GM12878 (cell line): ENCODE measurements around the gene SGF29.

Experiments used
- BHLHE40 ChIP-seq, 2 experiments: fragments of 450-650 bp in 1 of 2; IDR thresholded peaks; 2 replicates each; pipeline ENCODE4 v1.6.1; 2011 to 2017; ENCODE audit warnings: low read depth in 2 of 2, borderline replicate concordance in 1 of 2, improper control_type of control experiment in 1 of 2, low read length in 1 of 2, mild to moderate bottlenecking in 1 of 2
- EP300 ChIP-seq, 2 experiments: fragments of 150-350 bp in 1 of 2; IDR thresholded peaks; 2 replicates each; pipeline ENCODE4 v1.6.1; 2011 to 2012; ENCODE audit warnings: low read depth in 2 of 2, low read length in 2 of 2, borderline replicate concordance in 1 of 2, improper control_type of control experiment in 1 of 2, inconsistent platforms in 1 of 2; ENCODE audit not compliant: control insufficient read depth in 1 of 2
- ESRRA ChIP-seq: IDR thresholded peaks from 2 replicates; pipeline ENCODE4 v1.6.1; 2012; ENCODE audit warnings: mild to moderate bottlenecking, low read length, improper control_type of control experiment
- MTA3 ChIP-seq: IDR thresholded peaks from 2 replicates; pipeline ENCODE4 v1.6.1; 2012; ENCODE audit warnings: low read length, inconsistent platforms, borderline replicate concordance
- PAX8 ChIP-seq: fragments of 450-650 bp; IDR thresholded peaks from 2 replicates; pipeline ENCODE4 v1.6.1; 2017; ENCODE audit warnings: mild to moderate bottlenecking, moderate library complexity
- POLR2A ChIP-seq: IDR thresholded peaks from 2 replicates; pipeline ENCODE4 v1.6.1; 2011; ENCODE audit warnings: low read depth, mild to moderate bottlenecking, low read length
- RAD51 ChIP-seq: fragments of 450-650 bp; IDR thresholded peaks from 2 replicates; pipeline ENCODE4 v1.6.1; 2016; ENCODE audit warnings: moderate library complexity, mild to moderate bottlenecking, inconsistent platforms
- SREBF1 ChIP-seq: IDR thresholded peaks from 2 replicates; pipeline ENCODE4 v1.6.1; 2012; ENCODE audit warnings: mild to moderate bottlenecking, low read length
- SUZ12 ChIP-seq: fragments of 200-600 bp; sonication (generic); IDR thresholded peaks from one replicate; pipeline ENCODE4 v1.6.1; 2018; ENCODE audit warnings: antibody characterized with exemption, mild to moderate bottlenecking; ENCODE audit not compliant: unreplicated experiment
- TF ChIP-seq, protein P1 (sequence below), 3 experiments: IDR thresholded peaks in 2 of 3; conservative IDR thresholded peaks in 1 of 3; 2 replicates each; pipeline ENCODE4 v1.5.1; 2011; ENCODE audit warnings: low read depth in 3 of 3, low read length in 3 of 3, mild to moderate bottlenecking in 3 of 3, control low read depth in 2 of 3, moderate library complexity in 2 of 3, inconsistent platforms in 1 of 3, mixed read lengths in 1 of 3; ENCODE audit not compliant: control insufficient read depth in 2 of 3, insufficient read depth in 1 of 3; ENCODE audit errors: extremely low read depth in 1 of 3

DNA sequence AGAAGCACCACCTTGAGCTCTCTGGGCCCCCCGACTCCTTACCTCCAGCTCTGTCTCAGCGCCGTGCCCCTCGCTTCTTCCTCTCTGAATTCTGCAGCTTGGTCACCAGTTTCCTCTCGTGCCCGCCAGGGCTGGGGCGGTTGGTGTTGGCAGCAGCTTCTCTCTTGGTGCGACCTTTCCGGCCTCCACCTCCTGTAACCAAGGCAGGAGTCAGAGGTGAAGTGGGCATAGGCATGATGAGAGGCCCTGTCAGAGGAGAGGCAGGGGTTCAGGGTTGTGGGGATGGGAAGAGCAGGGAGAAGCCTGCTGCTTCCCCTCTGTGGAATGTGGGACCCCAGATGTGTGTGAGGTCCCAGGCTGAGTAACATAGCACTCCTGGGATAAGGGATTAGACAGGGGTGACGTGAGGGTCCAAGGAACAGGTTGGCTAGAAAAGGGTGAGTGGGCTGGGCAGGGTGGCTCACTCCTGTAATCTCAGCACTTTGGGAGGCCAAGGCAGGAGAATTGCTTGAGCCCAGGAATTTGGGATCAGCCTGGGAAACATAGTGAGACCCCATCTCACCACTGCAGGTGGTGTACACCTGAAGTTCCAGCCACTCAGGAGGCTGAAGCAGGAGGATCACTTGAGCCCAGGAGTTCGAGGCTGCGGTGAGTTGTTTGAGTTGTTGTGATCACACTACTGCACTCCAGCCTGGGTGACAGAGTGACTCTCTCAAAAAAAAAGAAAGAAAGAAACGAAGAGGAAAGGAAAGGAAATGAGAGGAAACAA lies 15.6 kb upstream of the SGF29 start:
- TF ChIP-seq, protein P1, sequence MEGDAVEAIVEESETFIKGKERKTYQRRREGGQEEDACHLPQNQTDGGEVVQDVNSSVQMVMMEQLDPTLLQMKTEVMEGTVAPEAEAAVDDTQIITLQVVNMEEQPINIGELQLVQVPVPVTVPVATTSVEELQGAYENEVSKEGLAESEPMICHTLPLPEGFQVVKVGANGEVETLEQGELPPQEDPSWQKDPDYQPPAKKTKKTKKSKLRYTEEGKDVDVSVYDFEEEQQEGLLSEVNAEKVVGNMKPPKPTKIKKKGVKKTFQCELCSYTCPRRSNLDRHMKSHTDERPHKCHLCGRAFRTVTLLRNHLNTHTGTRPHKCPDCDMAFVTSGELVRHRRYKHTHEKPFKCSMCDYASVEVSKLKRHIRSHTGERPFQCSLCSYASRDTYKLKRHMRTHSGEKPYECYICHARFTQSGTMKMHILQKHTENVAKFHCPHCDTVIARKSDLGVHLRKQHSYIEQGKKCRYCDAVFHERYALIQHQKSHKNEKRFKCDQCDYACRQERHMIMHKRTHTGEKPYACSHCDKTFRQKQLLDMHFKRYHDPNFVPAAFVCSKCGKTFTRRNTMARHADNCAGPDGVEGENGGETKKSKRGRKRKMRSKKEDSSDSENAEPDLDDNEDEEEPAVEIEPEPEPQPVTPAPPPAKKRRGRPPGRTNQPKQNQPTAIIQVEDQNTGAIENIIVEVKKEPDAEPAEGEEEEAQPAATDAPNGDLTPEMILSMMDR (IDR thresholded peaks at IDR 0.05 in 2 of 3, conservative IDR thresholded peaks at IDR 0.05 in 1 of 3; ENCODE audit: control insufficient read depth in 2 of 3, extremely low read depth in 1 of 3, insufficient read depth in 1 of 3, low read depth in 3 of 3, low read length in 3 of 3), result no peak
- no peak for TF ChIP-seq PAX8
- no peak for TF ChIP-seq SREBF1
- no peak for TF ChIP-seq RAD51
- no peak for TF ChIP-seq ESRRA
- no peak for TF ChIP-seq MTA3
- TF ChIP-seq SUZ12, result no peak
- TF ChIP-seq BHLHE40 (IDR thresholded peaks at IDR 0.05; ENCODE audit: borderline replicate concordance in 1 of 2, low read depth in 2 of 2, low read length in 1 of 2), result no peak
- no peak for TF ChIP-seq POLR2A
- TF ChIP-seq EP300 (IDR thresholded peaks at IDR 0.05; ENCODE audit: borderline replicate concordance in 1 of 2, control insufficient read depth in 1 of 2, low read depth in 2 of 2, low read length in 2 of 2), result no peak
